NCI-H1092 treated with DMSO at 0.1 percent for 48 hours (cell line): Measurements from ENCODE around the gene CSRNP3.
A peak's percentile ranks its signal among the peaks of the same experiment; 100 is the strongest.

Experiments
- DNase-seq: peaks from one replicate; lab custom pipeline; 2025; lab: John Stamatoyannopoulos, UW

Gene CSRNP3

DNA sequence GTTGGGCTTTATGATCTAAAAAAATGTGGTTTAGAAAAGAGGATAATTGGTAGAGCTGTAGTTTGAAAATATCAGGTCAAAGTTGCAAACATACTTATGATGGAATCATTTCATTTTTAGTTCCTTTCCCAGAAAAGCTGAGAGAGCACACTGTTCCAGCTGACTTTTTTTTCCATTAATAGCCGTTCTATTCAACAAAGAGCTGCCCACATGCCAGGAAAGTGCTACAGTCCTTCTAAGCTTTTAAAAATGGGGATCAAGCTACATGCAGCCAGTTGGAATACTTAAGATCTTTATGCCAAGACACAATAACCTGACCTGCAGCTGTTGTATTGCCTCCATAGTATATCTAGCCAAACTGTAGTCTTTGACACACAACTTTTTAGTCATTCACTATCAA is 213.0 kb downstream of the CSRNP3 start:
- peak; percentile 4 for DNase-seq

DNA sequence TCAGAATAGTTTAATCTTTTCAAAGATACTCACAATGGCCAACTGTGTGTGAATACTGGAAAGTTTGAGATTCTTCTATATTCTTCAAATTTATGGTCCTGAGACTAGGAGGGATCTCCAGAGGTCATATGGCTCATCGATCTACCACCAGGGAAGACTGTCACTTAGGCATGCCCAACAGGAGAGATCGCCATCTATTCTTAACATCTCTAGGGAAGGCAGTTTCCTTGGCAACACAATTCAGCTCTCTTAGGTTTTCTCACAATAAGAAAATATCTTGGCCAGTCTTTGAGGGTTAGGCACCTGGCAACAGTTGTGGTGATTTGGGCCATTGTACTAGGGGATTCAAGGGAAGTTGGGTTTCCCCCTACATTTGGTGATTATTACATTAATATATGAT is 217.3 kb downstream of the CSRNP3 start:
- DNase-seq: no peak

DNA sequence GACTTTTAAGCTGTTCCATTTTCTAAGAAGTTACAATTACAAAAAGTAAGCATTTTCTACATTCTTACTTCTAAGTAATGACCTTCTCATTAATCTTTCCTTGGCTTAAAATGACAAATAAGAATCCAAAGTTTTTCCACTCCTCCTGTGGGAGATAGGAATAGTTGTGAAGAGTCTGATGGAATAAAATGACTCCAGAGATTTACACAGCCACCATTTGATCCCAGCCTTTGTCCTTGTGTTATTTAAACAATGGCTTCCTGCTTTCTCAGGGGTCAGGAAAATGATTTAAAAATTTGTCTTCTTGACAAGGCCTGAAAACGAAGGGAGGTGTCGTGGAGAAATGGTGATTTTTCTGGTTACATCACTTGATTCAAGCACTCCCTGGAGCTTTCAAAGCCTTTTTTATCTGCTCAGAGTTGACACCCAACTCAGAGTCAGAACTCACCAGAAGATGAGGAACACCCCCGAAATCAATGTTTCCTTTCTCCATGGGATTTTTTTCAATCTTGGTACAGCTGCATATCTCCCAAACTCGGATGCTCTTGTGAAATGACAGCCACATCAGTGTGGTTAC is 218.0 kb downstream of the CSRNP3 start:
- DNase-seq: no peak

- no peak for DNase-seq
Observed at GRCh38 chr2:165691615-165692014, 222.1 kb downstream of the CSRNP3 start.

GRCh38 chr2:165692906-165693305 is 223.4 kb downstream of the CSRNP3 start:
- no peak for DNase-seq

GRCh38 chr2:165693838-165694237 is 224.3 kb downstream of the CSRNP3 start:
- DNase-seq: no peak

DNA sequence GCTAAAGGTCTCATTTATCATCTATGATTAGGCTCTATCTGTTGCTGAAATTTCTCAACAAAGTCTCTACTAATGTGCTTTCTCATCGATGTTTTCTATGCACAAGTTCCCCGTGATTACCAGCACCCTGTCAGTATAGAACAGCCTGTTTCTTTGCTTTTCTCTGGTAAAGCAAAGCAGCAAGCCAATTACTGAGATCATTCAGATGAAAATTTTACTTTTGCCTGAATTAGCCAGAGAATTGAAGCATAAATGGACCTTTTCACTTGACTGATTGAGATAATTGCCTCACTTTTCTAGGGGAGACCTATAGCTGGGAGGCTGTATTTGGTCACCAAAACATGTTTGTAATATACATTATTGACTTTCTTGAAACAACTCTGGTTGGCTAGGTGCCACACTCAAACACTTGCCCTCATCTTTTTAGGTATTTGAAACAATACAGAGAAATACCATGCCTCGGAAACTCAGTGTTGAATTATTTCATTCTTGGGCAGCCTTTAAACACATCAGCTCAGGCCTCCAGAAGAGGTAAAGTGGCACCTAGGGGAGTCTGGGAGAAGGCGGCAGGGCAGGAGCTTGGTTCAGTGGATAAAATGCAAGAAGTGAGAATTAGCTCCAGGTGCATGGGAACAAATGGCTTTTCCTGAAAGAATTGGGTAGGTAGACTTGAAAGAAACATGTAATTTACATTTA is 228.4 kb downstream of the CSRNP3 start:
- DNase-seq: peak; percentile 16

DNA sequence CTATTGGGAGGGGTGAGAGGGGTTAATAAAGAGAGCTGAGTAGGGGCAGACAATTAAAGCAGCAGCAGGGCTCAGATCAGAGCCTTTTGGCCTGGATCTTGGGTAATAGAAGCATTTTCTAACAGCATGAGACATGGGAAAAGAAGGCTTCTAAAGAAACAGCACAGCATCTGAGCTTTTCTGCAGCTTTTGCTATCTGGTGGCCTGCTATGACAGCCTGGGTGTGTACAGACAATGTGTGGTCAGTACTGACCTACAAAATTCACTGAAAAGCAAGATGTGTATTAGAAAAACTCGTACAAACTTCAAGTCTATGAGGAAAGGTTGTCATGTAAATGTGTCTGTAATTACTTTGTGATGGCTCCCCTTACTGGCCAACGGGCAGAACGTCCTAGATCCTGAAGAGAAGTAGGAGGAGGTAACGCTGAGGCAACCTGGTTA is 229.0 kb downstream of the CSRNP3 start:
- peak; percentile 39 for DNase-seq

GRCh38 chr2:165699946-165700345 is 230.4 kb downstream of the CSRNP3 start:
- no peak for DNase-seq

GRCh38 chr2:165700531-165700930 is 231.0 kb downstream of the CSRNP3 start:
- no peak for DNase-seq

DNA sequence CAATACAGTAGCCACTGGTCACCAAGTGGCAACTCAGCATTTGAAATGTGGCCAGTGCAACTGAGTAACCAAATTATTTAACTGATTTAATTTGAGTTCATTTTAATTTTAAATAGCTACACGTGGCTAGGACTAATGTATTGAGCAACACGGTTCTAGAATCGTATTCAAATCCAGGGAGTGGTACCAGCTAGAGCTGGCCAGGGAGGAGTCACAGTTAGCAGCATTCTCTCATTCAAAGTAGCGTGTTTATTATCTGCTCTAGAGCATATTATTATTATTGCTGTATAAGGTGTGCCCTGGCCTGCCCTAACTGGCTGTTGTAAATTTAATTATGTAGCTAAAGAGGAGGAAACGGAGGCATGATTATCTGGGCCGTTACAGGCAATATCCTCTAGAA is 231.6 kb downstream of the CSRNP3 start:
- DNase-seq: no peak

DNA sequence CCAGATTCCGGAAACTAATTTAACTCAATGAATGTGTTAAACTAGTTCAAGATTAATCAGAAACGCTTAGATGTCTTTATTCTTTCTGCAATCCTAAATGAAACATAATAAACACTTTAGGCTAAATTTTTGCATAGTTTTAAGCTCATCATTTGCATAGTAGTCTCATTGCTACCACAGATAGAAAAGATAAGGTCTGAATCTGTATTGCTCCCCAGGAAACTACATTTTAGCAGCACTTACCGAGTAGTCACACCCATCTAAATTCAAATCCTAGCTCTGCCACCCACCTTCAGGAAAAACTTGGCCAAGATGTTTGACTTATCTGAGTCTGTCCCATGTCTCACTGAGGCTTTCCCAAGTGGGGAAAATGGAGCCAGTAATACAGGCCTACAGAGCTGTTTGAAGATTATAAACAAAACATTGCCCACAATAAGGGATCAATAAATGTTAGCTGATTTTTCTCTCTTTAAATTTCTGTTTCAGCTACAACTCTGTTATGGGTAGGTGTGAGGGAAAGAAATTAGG is 237.5 kb downstream of the CSRNP3 start:
- no peak for DNase-seq

DNA sequence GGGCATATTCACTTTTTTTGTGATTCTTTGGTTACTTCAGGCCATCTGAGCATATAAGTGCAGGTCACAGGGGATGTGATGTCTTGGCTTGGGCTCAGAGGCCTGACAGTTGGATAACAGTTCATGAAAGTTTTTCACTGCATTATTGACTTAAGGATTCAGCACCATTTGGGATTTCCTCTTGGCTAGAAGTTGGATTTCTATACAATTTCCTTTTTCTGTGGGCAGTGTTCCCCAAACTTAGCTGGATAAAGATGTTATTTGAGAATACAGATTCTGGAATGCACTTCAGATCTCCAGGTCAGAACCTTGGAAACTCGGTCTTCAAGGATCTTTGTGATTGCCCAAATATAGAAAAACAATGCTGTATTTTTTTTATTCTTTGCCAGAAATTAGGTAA is 246.6 kb downstream of the CSRNP3 start:
- DNase-seq: no peak

- DNase-seq: peak; percentile 14
Observed at GRCh38 chr2:165718610-165719210, 249.2 kb downstream of the CSRNP3 start.

DNA sequence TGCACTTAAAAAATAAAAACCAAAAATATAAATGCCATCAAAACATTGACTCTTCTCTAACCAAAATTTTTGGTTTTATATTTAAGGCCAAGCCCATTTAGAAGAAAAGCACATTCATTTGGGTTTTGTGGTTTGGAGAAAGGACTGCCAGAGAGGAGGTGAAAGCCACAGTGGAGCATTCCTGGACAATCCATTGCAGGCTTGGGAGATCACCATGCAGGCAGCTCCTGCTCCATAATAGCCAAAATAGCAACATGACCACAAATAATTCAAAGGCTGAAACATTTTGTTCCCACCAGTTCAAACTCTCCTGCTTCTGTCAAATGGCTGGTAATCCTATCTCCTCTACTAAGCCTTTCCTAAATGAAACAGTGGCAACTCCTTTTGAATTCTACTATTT is 251.0 kb downstream of the CSRNP3 start:
- no peak for DNase-seq

GRCh38 chr2:165725421-165725820 is 255.9 kb downstream of the CSRNP3 start:
- no peak for DNase-seq
